H1 (cell line): ENCODE data around the gene KCNN4. TPM values are rescaled to one million over a fixed set of nuclear protein-coding genes. Genes with fewer than 3 reads are reported as not detected.

Experiments
- CTCF ChIA-PET: fragments of 300-600 bp; sonication (Branson Sonifier 250); formaldehyde crosslinking; loops from one replicate; lab custom pipeline; 2021; ENCODE audit not compliant: partially characterized antibody; lab: Charles Lee
- POLR2A ChIA-PET: fragments of 300-600 bp; sonication (Branson Sonifier 250); formaldehyde crosslinking; loops from one replicate; lab custom pipeline; 2021; ENCODE audit warnings: inconsistent platforms; ENCODE audit not compliant: partially characterized antibody; lab: Charles Lee
- DNase-seq, 2 experiments: peaks; one replicate each; pipeline versions ENCODE4 v3.0.0 to v3.0.0-alpha.2; 2010 to 2022; ENCODE audit warnings: low spot score in 2 of 2, low read depth in 1 of 2, mixed read lengths in 1 of 2
- FAIRE-seq: peaks from 2 replicates; lab custom pipeline; 2011; peaks lifted over from hg19 to GRCh38; lab: Jason Lieb, UNC
- H2AFZ ChIP-seq: 2 replicates; pipeline ENCODE4 v1.8.1; 2012; ENCODE audit warnings: low read length, inconsistent platforms
- H2AK5ac ChIP-seq: 2 replicates; pipeline ENCODE4 v1.6.1; 2013; ENCODE audit warnings: low read depth, low read length
- H2BK120ac ChIP-seq: replicated peaks from 2 replicates; pipeline ENCODE3; 2013; ENCODE audit warnings: low read depth, low read length, inconsistent platforms
- H2BK12ac ChIP-seq: 2 replicates; pipeline ENCODE4 v1.6.1; 2013; ENCODE audit warnings: low read depth, low read length
- H2BK15ac ChIP-seq: 2 replicates; pipeline ENCODE4 v1.6.1; 2013; ENCODE audit warnings: low read length
- H2BK20ac ChIP-seq: 2 replicates; pipeline ENCODE4 v1.6.1; 2013; ENCODE audit warnings: low read length
- H2BK5ac ChIP-seq: 2 replicates; pipeline ENCODE4 v1.6.1; 2013; ENCODE audit warnings: low read depth, low read length
- H3K14ac ChIP-seq: 2 replicates; pipeline ENCODE4 v1.6.1; 2013; ENCODE audit warnings: inconsistent platforms; ENCODE audit not compliant: insufficient read length
- H3K18ac ChIP-seq: 2 replicates; pipeline ENCODE4 v1.6.1; 2013; ENCODE audit warnings: low read length; ENCODE audit errors: extremely low read depth
- H3K23ac ChIP-seq: 2 replicates; pipeline ENCODE4 v1.6.1; 2013; ENCODE audit warnings: inconsistent platforms; ENCODE audit not compliant: insufficient read length
- H3K23me2 ChIP-seq: 2 replicates; pipeline ENCODE4 v1.6.1; 2013; ENCODE audit warnings: low read depth, low read length
- H3K27ac ChIP-seq: 2 replicates; pipeline ENCODE4 v1.6.1; 2011; ENCODE audit warnings: low read depth, low read length, inconsistent platforms
- H3K27me3 ChIP-seq, 4 experiments: replicated peaks in 1 of 4; 1 replicate in 1 of 4; 2 replicates in 3 of 4; pipeline versions ENCODE4 v1.6.1 to v1.8.1; 2011 to 2013; ENCODE audit warnings: low read length in 3 of 4, mild to moderate bottlenecking in 3 of 4, inconsistent platforms in 2 of 4, mixed read lengths in 2 of 4, moderate library complexity in 1 of 4; ENCODE audit not compliant: control insufficient read depth in 3 of 4, insufficient read depth in 3 of 4; ENCODE audit errors: extremely low read depth in 1 of 4
- H3K36me3 ChIP-seq, 4 experiments: 2 replicates each; pipeline versions ENCODE4 v1.6.1 to v1.8.1; 2011 to 2013; ENCODE audit warnings: mild to moderate bottlenecking in 4 of 4, low read length in 3 of 4, moderate library complexity in 2 of 4, control low read depth in 1 of 4, inconsistent platforms in 1 of 4; ENCODE audit not compliant: insufficient read depth in 4 of 4, control insufficient read depth in 2 of 4
- H3K4ac ChIP-seq: replicated peaks from 2 replicates; pipeline ENCODE3; 2013; ENCODE audit warnings: low read length, low read depth, mixed read lengths, inconsistent platforms; ENCODE audit not compliant: insufficient read length
- H3K4me1 ChIP-seq, 4 experiments: replicated peaks in 1 of 4; 1 replicate in 1 of 4; 2 replicates in 3 of 4; pipeline versions ENCODE4 v1.6.1 to v1.8.1; 2011 to 2013; ENCODE audit warnings: low read length in 3 of 4, inconsistent platforms in 2 of 4, mixed read lengths in 1 of 4; ENCODE audit not compliant: insufficient read depth in 4 of 4, control insufficient read depth in 3 of 4
- H3K4me2 ChIP-seq, 2 experiments: 2 replicates each; pipeline versions ENCODE4 v1.6.1 to v1.8.1; 2011 to 2013; ENCODE audit warnings: low read depth in 2 of 2, low read length in 2 of 2, control low read depth in 1 of 2, inconsistent platforms in 1 of 2, mild to moderate bottlenecking in 1 of 2; ENCODE audit not compliant: insufficient read depth in 1 of 2
- H3K4me3 ChIP-seq, 4 experiments: fragments of 200-600, 300-600 bp in 1 of 4; sonication (generic), shearing (Covaris generic), sonication (Bioruptor Twin) in 1 of 4; 2 replicates each; pipeline versions ENCODE4 v1.5.1 to v1.8.1; 2011 to 2016; ENCODE audit warnings: low read length in 4 of 4, low read depth in 3 of 4, control low read depth in 2 of 4, inconsistent platforms in 2 of 4, mild to moderate bottlenecking in 2 of 4, mixed read lengths in 1 of 4, moderate library complexity in 1 of 4; ENCODE audit not compliant: insufficient read depth in 2 of 4; ENCODE audit errors: extremely low read depth in 1 of 4
- H3K56ac ChIP-seq: replicated peaks from 2 replicates; pipeline ENCODE3; 2013; ENCODE audit warnings: low read depth, mild to moderate bottlenecking, mixed read lengths, low read length, inconsistent platforms; ENCODE audit not compliant: insufficient read length
- H3K79me1 ChIP-seq: 2 replicates; pipeline ENCODE4 v1.6.1; 2013; ENCODE audit warnings: low read depth, low read length, control low read depth
- H3K79me2 ChIP-seq, 2 experiments: 2 replicates each; pipeline versions ENCODE4 v1.6.1 to v1.8.1; 2012 to 2013; ENCODE audit warnings: low read length in 2 of 2, mild to moderate bottlenecking in 2 of 2, inconsistent platforms in 1 of 2; ENCODE audit not compliant: insufficient read depth in 2 of 2, control insufficient read depth in 1 of 2
- H3K9ac ChIP-seq, 4 experiments: replicated peaks in 1 of 4; 1 replicate in 1 of 4; 2 replicates in 3 of 4; pipeline versions ENCODE4 v1.6.1 to v1.8.1; 2011 to 2013; ENCODE audit warnings: low read depth in 3 of 4, low read length in 3 of 4, control low read depth in 2 of 4, mild to moderate bottlenecking in 2 of 4, moderate library complexity in 2 of 4, inconsistent platforms in 1 of 4; ENCODE audit errors: extremely low read depth in 1 of 4
- H3K9me3 ChIP-seq, 2 experiments: 2 replicates each; pipeline versions ENCODE4 v1.6.1 to v1.8.1; 2012 to 2013; ENCODE audit warnings: mild to moderate bottlenecking in 2 of 2, moderate library complexity in 2 of 2, control low read depth in 1 of 2, inconsistent platforms in 1 of 2, low read depth in 1 of 2, low read length in 1 of 2, mixed read lengths in 1 of 2; ENCODE audit not compliant: insufficient read depth in 2 of 2
- H4K20me1 ChIP-seq, 2 experiments: replicated peaks in 1 of 2; 2 replicates each; pipeline versions ENCODE3 to v1.8.1; 2011 to 2013; ENCODE audit warnings: inconsistent platforms in 2 of 2, low read length in 2 of 2, mild to moderate bottlenecking in 1 of 2; ENCODE audit not compliant: insufficient read depth in 2 of 2, control insufficient read depth in 1 of 2
- H4K5ac ChIP-seq: 2 replicates; pipeline ENCODE4 v1.6.1; 2013; ENCODE audit warnings: low read length, low read depth, mixed read lengths, inconsistent platforms; ENCODE audit not compliant: insufficient read length
- H4K8ac ChIP-seq: 2 replicates; pipeline ENCODE4 v1.8.0; 2013; ENCODE audit warnings: mild to moderate bottlenecking, moderate library complexity, low read length, inconsistent platforms; ENCODE audit not compliant: insufficient read depth; ENCODE audit errors: extremely low read depth
- H4K91ac ChIP-seq: replicated peaks from 2 replicates; pipeline ENCODE3; 2013; ENCODE audit warnings: low read length, mixed read lengths, inconsistent platforms; ENCODE audit not compliant: insufficient read length
- CEBPB ChIP-seq: IDR thresholded peaks from 2 replicates; pipeline ENCODE4 v1.6.1; 2012; ENCODE audit warnings: low read depth, low read length
- CHD2 ChIP-seq: IDR thresholded peaks from 2 replicates; pipeline ENCODE4 v1.6.1; 2012; ENCODE audit warnings: low read length, improper control_type of control experiment
- EP300 ChIP-seq, 2 experiments: IDR thresholded peaks; 1 replicate in 1 of 2; 2 replicates in 1 of 2; pipeline ENCODE4 v1.6.1; 2011 to 2012; ENCODE audit warnings: low read depth in 2 of 2, low read length in 2 of 2, mild to moderate bottlenecking in 2 of 2, borderline replicate concordance in 1 of 2, inconsistent platforms in 1 of 2, moderate library complexity in 1 of 2
- EZH2 ChIP-seq: fragments of 200-600 bp; sonication (generic); IDR thresholded peaks from 2 replicates; pipeline ENCODE4 v1.7.1; 2012; ENCODE audit warnings: low read depth, mild to moderate bottlenecking, moderate library complexity, low read length, inconsistent platforms; ENCODE audit not compliant: severe bottlenecking
- FOSL1 ChIP-seq: IDR thresholded peaks from 2 replicates; pipeline ENCODE4 v1.6.1; 2011; ENCODE audit warnings: mild to moderate bottlenecking, low read depth, low read length, moderate library complexity; ENCODE audit not compliant: insufficient read depth
- NRF1 ChIP-seq: IDR thresholded peaks from 2 replicates; pipeline ENCODE4 v1.6.1; 2011; ENCODE audit warnings: mild to moderate bottlenecking, low read depth, low read length, improper control_type of control experiment
- POU5F1 ChIP-seq: IDR thresholded peaks from 2 replicates; pipeline ENCODE4 v1.6.1; 2011; ENCODE audit warnings: low read depth, mild to moderate bottlenecking, low read length, moderate library complexity
- RNF2 ChIP-seq: fragments of 200-900, 300-1000 bp; sonication (generic); IDR thresholded peaks from 2 replicates; pipeline ENCODE4 v1.7.1; 2016; ENCODE audit warnings: borderline replicate concordance, low read depth, mild to moderate bottlenecking, antibody characterized with exemption, low read length; ENCODE audit not compliant: poor library complexity, severe bottlenecking; ENCODE audit errors: missing control alignments
- SAP30 ChIP-seq: fragments of 300-600 bp; sonication (generic); IDR thresholded peaks from 2 replicates; pipeline ENCODE4 v1.7.1; 2012; ENCODE audit warnings: low read length, moderate library complexity, mild to moderate bottlenecking, inconsistent platforms; ENCODE audit not compliant: insufficient read depth, insufficient replicate concordance
- SP1 ChIP-seq: IDR thresholded peaks from 2 replicates; pipeline ENCODE4 v1.6.1; 2011; ENCODE audit warnings: low read depth, low read length
- SP4 ChIP-seq: IDR thresholded peaks from 2 replicates; pipeline ENCODE4 v1.6.1; 2012; ENCODE audit warnings: low read length, inconsistent platforms
- SUZ12 ChIP-seq: fragments of 200-600 bp; sonication (generic); IDR thresholded peaks from 2 replicates; pipeline ENCODE4 v1.6.1; 2012; ENCODE audit warnings: mild to moderate bottlenecking, inconsistent platforms, low read length, moderate library complexity, mixed read lengths
- USF2 ChIP-seq: IDR thresholded peaks from 2 replicates; pipeline ENCODE4 v1.6.1; 2011; ENCODE audit warnings: low read length, improper control_type of control experiment
- ZNF274 ChIP-seq: IDR thresholded peaks from 2 replicates; pipeline ENCODE4 v1.7.0; 2012; ENCODE audit warnings: low read length, borderline replicate concordance; ENCODE audit errors: extremely low read depth
- WGBS, 2 experiments: shearing (Covaris generic) in 1 of 2; methylation state at CpG; one replicate each; pipeline versions ENCODE4 v1.1.6 to v1.1.7; 2013 to 2015; ENCODE audit warnings: low lambda C conversion rate in 2 of 2, mixed read lengths in 2 of 2, inconsistent platforms in 1 of 2, low coverage in 1 of 2, missing lambda C conversion rate in 1 of 2; ENCODE audit not compliant: insufficient replicate concordance in 2 of 2, insufficient coverage in 1 of 2, insufficient read length in 1 of 2; ENCODE audit errors: extremely low coverage in 1 of 2, missing lambda C conversion rate in 1 of 2; 5-methylcytosine and 5-hydroxymethylcytosine counted together
- polyA plus RNA-seq, 7 experiments: library from polyadenylated mRNA; depleted of rRNA in 3 of 7; stranded (reverse) in 5 of 7; unstranded in 2 of 7; fragments of >200 nt in 5 of 7; fragments of 200-250 nt in 2 of 7; gene quantifications; 1 replicate in 5 of 7; 2 replicates in 1 of 7; 4 replicates in 1 of 7; pipeline versions ENCODE4 v1.2.1 to v1.2.3, GENCODE V29; 2011 to 2013; ENCODE audit warnings: missing spikeins in 2 of 7, mixed read lengths in 2 of 7
- total RNA-seq: library from RNA; stranded (reverse); fragmentation: NEBNext Ultra II Directional; extraction: Animal tissue kit (Norgen Biotek cat#: 25700); gene quantifications from 2 replicates; pipeline ENCODE4 v1.2.1, GENCODE V29; 2021

The KCNN4 gene
- total and polyA plus RNA-seq, 2 of the 8 experiments (the other 6 are each of a cell fraction or from before 2014, with no cell fraction given) = 0.78 to 1.5 TPM

GRCh38 chr19:43727593-43727853, 53.2 kb downstream of the KCNN4 start:
- Histone ChIP-seq H2BK15ac (no peak overlapping the region), H3K18ac (no peak overlapping the region), H3K4ac (no peak overlapping the region), H4K8ac (no peak overlapping the region), H3K36me3 (peaks cover 6 to 15% (median 8%) of the 10 kb centered on the region in 4 experiments; a peak in 6 of 8 replicates), H2BK12ac (no peak overlapping the region), H2BK120ac (no peak overlapping the region), H3K4me2 (no peak overlapping the region), H3K79me2 (no peaks in the 10 kb centered on the region), H3K27ac (no peak overlapping the region), H2AK5ac (no peak overlapping the region), H3K9ac (no peak overlapping the region), H3K4me3 (no peak overlapping the region), H2BK5ac (no peak overlapping the region), H2AFZ (no peak overlapping the region), H4K20me1 (peaks cover 0 to 6% of the 10 kb centered on the region in 2 experiments), H3K79me1 (no peaks in the 10 kb centered on the region), H2BK20ac (no peak overlapping the region), H3K27me3 (no peaks in the 10 kb centered on the region), H3K4me1 (no peaks in the 10 kb centered on the region), H3K23me2 (no peaks in the 10 kb centered on the region), H3K9me3 (no peaks in the 10 kb centered on the region), H4K91ac (no peak overlapping the region), H3K23ac (no peak overlapping the region), H3K14ac (no peak overlapping the region), H4K5ac (no peak overlapping the region), H3K56ac (no peak overlapping the region)
- DNase-seq = no peak
- no peak for FAIRE-seq
- ChIA-PET POLR2A (interaction anchor here (1.2 kb wide), 1 partner anchor 11 kb away, joined by 3 read pairs; the partner anchor contains the start of gene IRGC), CTCF (no interaction called here)
- 88% methylated on average over 4 of the region's 4 CpGs; no CpG with 5 or more reads in 1 of the 2 experiments for WGBS, 2 experiments
- no peak for TF ChIP-seq SP1
- no peak for TF ChIP-seq CEBPB
- no peak for TF ChIP-seq EZH2
- no peak for TF ChIP-seq USF2
- TF ChIP-seq RNF2 = no peak
- TF ChIP-seq EP300 (IDR thresholded peaks at IDR 0.05; ENCODE audit: borderline replicate concordance in 1 of 2, low read depth in 2 of 2, low read length in 2 of 2) = no peak
- TF ChIP-seq ZNF274 = no peak
- no peak for TF ChIP-seq CHD2
- TF ChIP-seq FOSL1 = no peak
- no peak for TF ChIP-seq NRF1
- no peak for TF ChIP-seq SUZ12
- TF ChIP-seq SAP30 = no peak
- TF ChIP-seq SP4 = no peak
- no peak for TF ChIP-seq POU5F1
